ENCODE measurements around the gene FNBP1. TPM values are rescaled to one million over a fixed set of nuclear protein-coding genes. Genes with fewer than 3 reads are reported as not detected.
"Not testable (repeated sequence)": the region's sequence is repeated elsewhere in the genome, so short reads cannot be mapped to it uniquely, and the experiment has no call there.

FNBP1 gene
- polyA plus RNA-seq, 1 donor: 19.1 TPM

DNA sequence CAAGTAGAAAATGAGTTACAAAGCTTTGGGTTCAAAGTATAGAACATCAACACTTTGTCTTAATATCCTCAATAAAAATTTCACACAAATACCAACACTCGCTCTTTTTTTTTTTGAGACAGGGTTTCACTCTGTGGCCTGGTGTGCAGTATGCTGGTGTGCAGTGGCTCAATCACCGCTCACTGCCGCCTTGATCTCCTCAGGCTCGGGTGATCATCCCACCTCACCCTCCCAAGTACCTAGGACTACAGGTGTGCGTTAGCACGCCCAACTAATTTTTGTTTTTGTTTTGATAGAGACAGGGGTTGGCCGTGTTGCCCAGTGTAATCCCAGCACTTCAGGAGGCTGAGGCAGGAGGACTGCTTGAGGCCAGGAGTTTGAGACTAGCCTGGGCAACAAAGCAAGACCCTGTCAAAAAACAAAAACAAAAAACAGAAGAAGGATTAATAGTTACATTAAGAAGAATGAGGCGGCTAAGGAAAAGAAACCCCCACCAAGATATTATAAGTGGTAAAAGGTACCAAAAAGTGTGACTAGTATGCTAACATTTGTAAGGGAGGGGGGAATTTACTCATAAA lies 20.3 kb downstream of the FNBP1 start:
- no peak for DNase-seq (ENCODE audit: low read depth)

DNA sequence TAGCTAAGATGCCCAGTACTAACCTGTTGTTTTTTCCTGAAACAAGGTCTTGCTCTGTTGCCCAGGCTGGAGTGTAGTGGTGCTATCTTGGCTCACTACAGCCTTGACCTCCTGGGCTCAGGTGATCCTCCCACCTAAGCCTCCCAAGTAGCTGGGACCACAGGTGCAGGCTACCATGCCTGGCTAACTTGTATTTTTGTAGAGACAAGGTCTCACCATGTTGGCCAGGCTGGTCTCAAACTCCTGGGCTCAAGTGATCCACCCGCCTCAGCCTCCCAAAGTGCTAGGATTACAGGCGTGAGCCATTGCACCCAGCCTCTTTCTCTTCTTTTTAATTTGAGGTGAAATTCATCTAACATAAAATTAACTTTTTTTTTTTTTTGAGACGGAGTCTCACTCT lies 21.1 kb downstream of the FNBP1 start:
- DNase-seq (ENCODE audit: low read depth): not testable (repeated sequence)

DNA sequence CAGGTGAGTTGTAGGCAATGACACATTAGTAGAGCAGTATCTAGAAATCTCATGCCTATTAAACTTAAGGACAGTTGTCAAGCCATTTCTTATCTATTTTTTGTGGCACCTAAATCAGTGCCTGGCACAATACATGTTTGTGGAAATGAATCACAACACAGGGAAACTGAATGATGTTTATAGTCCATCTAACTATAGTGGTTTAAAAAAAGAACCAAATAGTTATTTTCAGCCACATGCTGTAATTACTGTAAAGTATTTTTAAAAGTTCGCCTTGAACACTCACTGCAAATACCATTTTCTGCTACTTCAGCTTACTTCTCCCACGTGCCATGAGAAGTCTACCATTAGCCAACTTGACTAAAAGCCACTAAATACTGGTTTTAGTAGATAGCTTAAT lies 21.9 kb downstream of the FNBP1 start:
- no peak for DNase-seq (ENCODE audit: low read depth)

GRCh38 chr9:130020618-130021017 lies 22.4 kb downstream of the FNBP1 start:
- DNase-seq (ENCODE audit: low read depth): no peak

GRCh38 chr9:130018265-130018664 lies 24.7 kb downstream of the FNBP1 start:
- no peak for DNase-seq (ENCODE audit: low read depth)

DNA sequence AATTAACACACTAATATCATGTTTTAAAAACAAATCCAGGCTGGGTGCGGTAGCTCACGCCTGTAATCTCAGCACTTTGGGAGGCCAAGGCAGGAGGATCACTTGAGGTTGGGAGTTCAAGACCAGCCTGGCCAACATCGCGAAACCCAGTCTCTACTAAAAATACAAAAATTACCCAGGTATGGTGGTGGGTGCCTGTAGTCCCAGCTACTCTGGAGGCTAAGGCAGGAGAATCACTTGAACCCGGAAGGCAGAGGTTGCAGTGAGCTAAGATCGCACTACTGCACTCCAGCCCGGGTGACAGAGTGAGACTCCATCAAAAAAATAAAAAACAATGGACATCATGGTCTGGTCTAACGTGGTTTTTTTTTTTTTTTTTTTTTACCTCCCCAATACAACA lies 25.5 kb downstream of the FNBP1 start:
- DNase-seq (ENCODE audit: low read depth): not testable (repeated sequence)

GRCh38 chr9:130017076-130017475 lies 25.9 kb downstream of the FNBP1 start:
- no peak for DNase-seq (ENCODE audit: low read depth)

DNA sequence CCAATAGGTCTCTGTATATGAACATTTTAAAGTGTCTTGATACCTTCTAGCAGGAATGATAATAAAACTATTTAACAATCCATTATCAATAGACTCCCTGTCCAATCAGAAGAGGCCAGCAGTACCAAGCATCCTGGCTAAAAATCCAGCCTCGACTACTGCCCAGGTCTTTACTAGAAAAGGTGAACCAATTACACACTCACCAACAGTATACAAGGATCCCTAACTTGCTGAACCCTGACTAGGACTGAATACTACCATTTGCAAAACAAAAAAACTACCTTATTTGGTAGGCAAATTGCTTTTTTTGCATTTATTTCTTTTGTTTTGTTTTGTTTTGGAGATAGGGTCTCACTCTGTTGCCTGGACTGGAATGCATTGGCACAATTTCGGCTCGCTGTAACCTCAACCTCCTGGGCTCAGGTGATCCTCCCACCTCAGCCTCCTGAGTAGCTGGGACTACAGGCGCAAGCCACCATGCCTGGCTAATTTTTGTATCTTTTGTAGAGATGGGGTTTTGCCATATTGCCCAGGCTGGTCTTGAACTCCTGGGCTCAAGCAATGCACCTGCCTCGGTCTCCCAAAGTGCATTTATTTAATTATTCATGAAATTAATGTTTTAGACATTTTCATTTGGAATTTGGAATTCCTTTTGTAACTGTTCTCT lies 27.5 kb downstream of the FNBP1 start:
- no peak for DNase-seq (ENCODE audit: low read depth)

DNA sequence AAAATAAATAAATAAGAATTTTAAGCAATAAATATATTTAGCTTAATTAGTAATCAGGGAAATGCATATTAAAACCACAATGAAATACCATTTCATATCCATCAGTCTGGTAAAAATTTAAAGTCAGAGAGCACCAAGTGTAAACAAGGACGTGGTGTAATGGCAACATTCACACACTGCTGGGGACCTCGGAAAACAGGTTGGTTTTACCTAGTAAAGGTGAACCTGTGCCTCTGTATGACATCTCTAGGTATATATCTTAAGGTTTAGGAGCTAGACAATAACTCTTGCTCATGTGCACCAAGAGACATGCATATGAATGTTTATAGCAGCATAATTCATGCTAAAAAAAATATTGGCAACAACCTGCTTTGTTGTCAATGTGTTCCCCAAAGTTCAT lies 29.7 kb downstream of the FNBP1 start:
- DNase-seq (ENCODE audit: low read depth): no peak

- no peak for DNase-seq (ENCODE audit: low read depth)
Measured at GRCh38 chr9:130010151-130010988, 32.6 kb downstream of the FNBP1 start.

DNA sequence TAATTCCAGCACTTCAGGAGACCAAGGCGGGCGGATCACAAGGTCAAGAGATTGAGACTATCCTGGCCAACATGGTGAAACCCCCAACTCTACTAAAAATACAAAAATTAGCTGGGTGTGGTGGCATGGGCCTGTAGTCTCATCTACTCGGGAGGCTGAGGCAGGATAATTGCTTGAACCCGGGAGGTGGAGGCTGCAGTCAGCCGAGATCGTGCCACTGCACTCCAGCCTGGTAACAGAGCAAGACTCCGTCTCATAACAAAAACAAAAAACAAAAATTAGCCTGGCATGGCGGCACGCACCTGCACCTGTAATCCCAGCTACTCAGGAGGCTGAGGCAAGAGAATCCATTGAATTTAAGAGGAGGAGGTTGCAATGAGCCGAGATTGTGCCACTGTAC lies 33.4 kb downstream of the FNBP1 start:
- DNase-seq (ENCODE audit: low read depth): not testable (repeated sequence)

DNA sequence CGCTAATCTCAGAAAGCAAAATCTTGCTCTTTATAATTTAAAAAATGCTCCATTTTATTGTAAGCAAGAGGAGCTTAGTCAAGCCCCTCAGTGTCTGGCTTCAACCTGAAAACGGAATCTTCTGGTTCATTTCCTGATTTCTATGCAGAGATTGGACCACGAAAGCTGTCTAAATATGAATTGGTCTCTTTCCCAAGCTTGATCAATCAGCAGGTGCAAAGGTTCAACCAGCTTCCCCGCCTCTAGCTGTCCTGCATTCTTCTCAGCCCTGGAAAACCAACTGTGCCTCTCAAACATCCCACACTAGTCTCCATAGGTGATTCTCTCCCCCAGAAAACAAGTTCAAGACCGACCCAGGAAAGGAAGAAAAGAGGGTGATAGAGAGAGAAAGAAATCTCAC lies 34.5 kb downstream of the FNBP1 start:
- no peak for DNase-seq (ENCODE audit: low read depth)

- not testable (repeated sequence) for DNase-seq (ENCODE audit: low read depth)
Measured at GRCh38 chr9:130006952-130007351, 36.0 kb downstream of the FNBP1 start.

- DNase-seq (ENCODE audit: low read depth): no peak
Measured at GRCh38 chr9:130003943-130004552, 38.9 kb downstream of the FNBP1 start.

DNA sequence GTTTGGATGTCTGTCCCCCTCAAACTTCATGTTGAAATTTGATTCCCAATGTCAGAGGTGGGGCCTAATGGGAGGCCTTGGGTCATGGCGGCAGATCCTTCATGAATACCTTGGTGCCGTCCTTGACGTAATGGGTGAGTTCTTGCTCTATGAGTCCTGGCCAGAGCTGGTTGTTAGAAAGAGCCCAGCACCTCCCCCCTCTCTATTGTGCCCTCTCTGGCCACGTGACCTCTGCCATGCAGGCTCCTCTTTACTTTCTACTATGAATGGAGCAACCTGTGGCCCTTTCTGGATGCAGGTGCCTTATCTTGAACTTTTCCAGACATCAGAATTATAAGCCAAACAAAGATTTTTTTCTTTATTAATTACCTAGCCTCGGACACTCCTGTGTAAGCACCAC lies 40.7 kb downstream of the FNBP1 start:
- DNase-seq (ENCODE audit: low read depth): no peak

DNA sequence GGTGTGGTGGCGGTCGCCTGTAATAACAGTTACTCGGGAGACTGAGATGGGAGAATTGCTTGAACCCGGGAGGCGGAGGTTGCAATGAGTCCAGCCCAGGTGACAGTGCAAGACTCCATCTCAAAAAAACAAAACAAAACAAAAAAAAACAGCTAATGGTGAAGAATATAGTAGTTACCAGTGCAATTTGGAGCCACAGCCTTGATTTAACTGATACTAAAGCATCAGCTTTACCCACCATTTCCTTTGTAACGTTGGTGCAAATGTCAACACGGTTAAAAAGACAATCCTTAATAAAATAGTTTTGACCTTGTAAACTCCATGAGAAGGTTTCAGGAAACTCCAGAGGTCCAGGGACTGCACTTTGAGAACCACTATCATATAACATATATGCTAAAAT lies 41.8 kb downstream of the FNBP1 start:
- DNase-seq (ENCODE audit: low read depth): no peak

GRCh38 chr9:129999141-129999510 lies 43.9 kb downstream of the FNBP1 start:
- no peak for DNase-seq (ENCODE audit: low read depth)

- peak; percentile 36 for DNase-seq (ENCODE audit: low read depth)
Measured at GRCh38 chr9:129998491-129999140, 44.4 kb downstream of the FNBP1 start.

DNA sequence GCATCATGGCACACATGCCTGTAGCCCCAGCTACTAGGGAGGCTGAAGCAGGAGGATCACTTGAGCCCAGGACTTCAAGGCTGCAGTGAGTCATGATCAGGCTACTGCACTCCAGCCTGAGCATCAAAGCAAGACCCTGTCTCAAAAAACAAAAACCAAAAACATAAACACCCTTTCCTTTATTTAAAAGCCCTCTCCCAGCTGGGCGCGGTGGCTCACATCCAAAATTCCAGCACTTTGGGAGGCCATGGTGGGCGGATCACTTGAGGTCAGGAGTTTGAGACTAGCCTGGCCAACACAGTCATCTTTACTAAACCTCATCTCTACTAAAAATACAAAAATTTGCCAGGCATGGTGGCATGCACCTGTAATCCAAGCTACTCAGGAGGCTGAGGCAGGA lies 45.3 kb downstream of the FNBP1 start:
- not testable (repeated sequence) for DNase-seq (ENCODE audit: low read depth)

DNA sequence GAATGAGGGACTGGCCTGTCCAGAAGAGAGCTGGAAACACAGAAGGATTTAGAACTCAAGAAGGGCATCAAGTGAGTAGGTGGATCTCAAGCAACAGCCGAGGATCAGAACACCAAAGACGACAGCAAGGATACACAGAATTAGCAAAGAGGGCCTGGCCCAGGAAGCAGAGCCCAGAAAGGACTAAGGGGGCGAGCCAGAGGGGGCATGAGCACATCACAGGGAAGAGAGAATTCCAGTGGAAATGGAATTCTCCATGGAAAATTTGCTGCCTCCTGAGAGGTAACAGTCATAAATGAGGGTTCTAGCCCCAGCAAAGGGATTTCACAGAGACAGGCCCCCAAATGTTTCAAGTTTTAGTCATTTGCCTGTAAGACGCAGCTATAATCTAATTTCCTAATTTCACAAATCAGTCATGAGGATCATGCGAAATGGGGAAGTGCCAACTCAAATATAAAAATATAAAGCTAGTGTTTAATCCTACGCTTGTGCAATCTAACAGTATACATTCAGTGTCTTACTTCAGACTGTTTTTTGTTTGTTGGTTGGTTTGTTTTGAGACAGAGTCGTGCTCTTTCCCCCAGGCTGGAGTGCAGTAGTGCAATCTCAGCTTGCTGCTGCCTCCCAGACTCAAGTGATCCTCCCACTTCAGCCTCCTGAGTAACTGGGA lies 46.7 kb downstream of the FNBP1 start:
- DNase-seq (ENCODE audit: low read depth): no peak

DNA sequence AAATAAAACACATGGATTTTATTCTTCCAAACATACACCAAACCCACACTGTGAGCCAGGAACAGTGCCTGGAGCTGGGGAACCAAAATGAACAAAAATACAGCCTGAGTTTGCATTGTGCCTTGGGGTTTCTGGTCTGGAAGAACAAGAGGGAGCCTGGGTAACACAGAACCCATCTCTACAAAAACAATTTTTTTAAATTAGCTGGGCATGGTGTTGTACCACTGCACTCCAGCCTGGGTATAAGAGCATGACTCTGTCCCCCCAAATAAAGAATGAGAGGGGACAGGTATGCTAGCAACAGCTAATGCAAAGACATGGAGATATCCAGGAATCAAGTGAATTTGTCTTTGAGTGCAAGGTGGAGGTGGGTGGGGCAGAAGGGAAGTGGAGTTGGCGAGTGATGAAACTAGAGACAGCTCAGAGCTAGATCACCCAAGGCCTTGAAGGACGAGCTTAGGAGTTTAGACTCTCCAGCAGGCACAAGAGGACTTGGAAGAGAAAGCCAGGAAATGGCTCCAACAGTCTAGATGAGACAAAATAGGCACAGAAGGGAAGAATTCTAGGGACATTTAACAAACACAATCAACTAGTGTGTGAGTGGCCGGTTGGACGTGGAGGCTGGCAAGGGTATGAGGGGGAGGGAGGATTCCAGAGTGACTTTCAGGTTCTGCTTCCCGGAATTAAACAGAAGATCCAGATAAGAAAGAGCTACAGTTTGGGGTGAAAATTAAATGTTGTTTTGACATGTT lies 47.4 kb downstream of the FNBP1 start:
- no peak for DNase-seq (ENCODE audit: low read depth)

All from forelimb muscle (tissue), 1 donor.